Osteoblast (primary cell): ENCODE data around the gene NOP14. TPM values are rescaled to one million over a fixed set of nuclear protein-coding genes. Genes with fewer than 3 reads are reported as not detected.
"Not testable (repeated sequence)": the region's sequence is repeated elsewhere in the genome, so short reads cannot be mapped to it uniquely, and the experiment has no call there.

Experiments
- DNase-seq: peaks from one replicate; pipeline ENCODE4 v3.0.0; 2011; ENCODE audit warnings: low spot score, mixed read lengths; ENCODE audit not compliant: insufficient read length; ENCODE audit errors: missing footprints
- H2AFZ ChIP-seq: 2 replicates; pipeline ENCODE4 v1.6.0; 2011; ENCODE audit warnings: mild to moderate bottlenecking, low read length
- H3K27ac ChIP-seq: 2 replicates; pipeline ENCODE4 v1.5.1; 2011; ENCODE audit warnings: mild to moderate bottlenecking, low read depth, low read length, moderate library complexity
- H3K27me3 ChIP-seq: 2 replicates; pipeline ENCODE4 v1.6.0; 2012; ENCODE audit warnings: mild to moderate bottlenecking, control low read depth, inconsistent platforms, low read length, moderate library complexity; ENCODE audit not compliant: insufficient read depth
- H3K36me3 ChIP-seq: 2 replicates; pipeline ENCODE4 v1.5.1; 2011; ENCODE audit warnings: mild to moderate bottlenecking, low read length, control low read depth, moderate library complexity; ENCODE audit not compliant: insufficient read depth
- H3K4me1 ChIP-seq: 2 replicates; pipeline ENCODE4 v1.5.1; 2011; ENCODE audit warnings: mild to moderate bottlenecking, low read length, control low read depth, moderate library complexity; ENCODE audit not compliant: insufficient read depth
- H3K4me2 ChIP-seq: 2 replicates; pipeline ENCODE4 v1.6.0; 2011; ENCODE audit warnings: mild to moderate bottlenecking, low read length; ENCODE audit not compliant: insufficient read depth
- H3K4me3 ChIP-seq: fragments of 200-600 bp; sonication (generic); 3 replicates; pipeline ENCODE4 v1.5.1; 2012; ENCODE audit warnings: mild to moderate bottlenecking, low read length, inconsistent platforms; ENCODE audit not compliant: insufficient read depth
- H3K79me2 ChIP-seq: 2 replicates; pipeline ENCODE4 v1.6.0; 2012; ENCODE audit warnings: mild to moderate bottlenecking, low read length, control low read depth, inconsistent platforms; ENCODE audit not compliant: insufficient read depth
- H3K9me3 ChIP-seq: 2 replicates; pipeline ENCODE4 v1.5.1; 2011; ENCODE audit warnings: low read depth, low read length, control low read depth
- H4K20me1 ChIP-seq: 2 replicates; pipeline ENCODE4 v1.6.0; 2012; ENCODE audit warnings: mild to moderate bottlenecking, low read length, control low read depth; ENCODE audit not compliant: insufficient read depth
- total RNA-seq: library from RNA; depleted of rRNA; stranded (reverse); fragments of >200 nt; gene quantifications from 2 replicates; pipeline ENCODE4 v1.2.3, GENCODE V29; 2012
- TF ChIP-seq, protein P1 (sequence below): IDR thresholded peaks from 2 replicates; pipeline ENCODE4 v1.5.1; 2011; ENCODE audit warnings: mild to moderate bottlenecking, low read depth, low read length, moderate library complexity; ENCODE audit errors: extremely low read depth

NOP14 gene
- total RNA-seq, 1 donor: 30.0 TPM

DNA sequence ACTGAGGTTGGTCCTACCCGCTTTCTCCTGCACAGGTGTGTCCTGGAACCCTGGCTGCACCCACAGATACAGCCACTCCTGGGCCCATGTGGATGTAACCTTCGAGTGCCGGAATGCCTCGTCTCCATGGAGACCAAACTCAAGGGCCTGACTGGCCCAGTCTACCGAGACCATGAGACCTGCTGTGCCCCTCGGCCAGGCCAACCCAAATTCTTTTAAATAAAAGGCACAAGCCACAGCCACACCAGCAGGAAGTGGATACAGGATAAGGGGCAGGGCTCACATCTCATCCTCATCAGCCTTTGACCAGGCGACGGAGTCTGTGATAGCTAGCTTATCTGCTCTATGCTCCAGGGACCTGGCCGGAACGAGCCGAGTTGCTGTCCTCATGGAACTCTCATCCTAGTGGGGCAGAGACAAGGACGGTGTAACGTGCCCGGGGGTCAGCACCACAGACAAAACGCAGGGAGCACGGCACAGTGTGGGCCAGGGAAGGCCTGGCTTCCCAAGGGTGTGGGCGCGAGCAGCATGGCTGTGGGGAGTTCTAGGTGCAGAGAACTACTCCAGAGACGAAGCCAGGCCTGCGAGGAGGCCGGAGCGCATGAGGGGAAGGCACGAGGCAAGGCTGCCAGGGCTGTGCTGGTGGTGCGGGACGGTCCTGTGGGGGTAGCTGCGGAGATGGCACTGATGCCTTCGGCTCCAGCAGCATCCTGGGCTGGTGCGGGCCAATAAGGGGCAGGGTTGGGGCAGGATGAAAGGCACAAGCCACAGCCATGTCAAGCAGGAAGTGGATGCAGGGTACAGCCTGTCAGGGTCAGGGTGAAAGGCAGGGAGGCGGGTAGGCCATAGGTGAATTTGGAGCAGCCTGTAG is 22.7 kb downstream of the NOP14 start:
- Histone ChIP-seq H3K9me3 (no peaks in the 10 kb centered on the region), H2AFZ (no peak overlapping the region), H3K27ac (no peak overlapping the region), H3K36me3 (peaks cover 77% of the 10 kb centered on the region), H3K79me2 (peaks cover 12% of the 10 kb centered on the region), H3K4me2 (no peak overlapping the region), H3K27me3 (no peaks in the 10 kb centered on the region), H3K4me1 (peaks cover 22% of the 10 kb centered on the region), H3K4me3 (no peak overlapping the region), H4K20me1 (peaks cover 24% of the 10 kb centered on the region)
- TF ChIP-seq, protein P1, sequence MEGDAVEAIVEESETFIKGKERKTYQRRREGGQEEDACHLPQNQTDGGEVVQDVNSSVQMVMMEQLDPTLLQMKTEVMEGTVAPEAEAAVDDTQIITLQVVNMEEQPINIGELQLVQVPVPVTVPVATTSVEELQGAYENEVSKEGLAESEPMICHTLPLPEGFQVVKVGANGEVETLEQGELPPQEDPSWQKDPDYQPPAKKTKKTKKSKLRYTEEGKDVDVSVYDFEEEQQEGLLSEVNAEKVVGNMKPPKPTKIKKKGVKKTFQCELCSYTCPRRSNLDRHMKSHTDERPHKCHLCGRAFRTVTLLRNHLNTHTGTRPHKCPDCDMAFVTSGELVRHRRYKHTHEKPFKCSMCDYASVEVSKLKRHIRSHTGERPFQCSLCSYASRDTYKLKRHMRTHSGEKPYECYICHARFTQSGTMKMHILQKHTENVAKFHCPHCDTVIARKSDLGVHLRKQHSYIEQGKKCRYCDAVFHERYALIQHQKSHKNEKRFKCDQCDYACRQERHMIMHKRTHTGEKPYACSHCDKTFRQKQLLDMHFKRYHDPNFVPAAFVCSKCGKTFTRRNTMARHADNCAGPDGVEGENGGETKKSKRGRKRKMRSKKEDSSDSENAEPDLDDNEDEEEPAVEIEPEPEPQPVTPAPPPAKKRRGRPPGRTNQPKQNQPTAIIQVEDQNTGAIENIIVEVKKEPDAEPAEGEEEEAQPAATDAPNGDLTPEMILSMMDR: no peak
- DNase-seq: peak; percentile 69

DNA sequence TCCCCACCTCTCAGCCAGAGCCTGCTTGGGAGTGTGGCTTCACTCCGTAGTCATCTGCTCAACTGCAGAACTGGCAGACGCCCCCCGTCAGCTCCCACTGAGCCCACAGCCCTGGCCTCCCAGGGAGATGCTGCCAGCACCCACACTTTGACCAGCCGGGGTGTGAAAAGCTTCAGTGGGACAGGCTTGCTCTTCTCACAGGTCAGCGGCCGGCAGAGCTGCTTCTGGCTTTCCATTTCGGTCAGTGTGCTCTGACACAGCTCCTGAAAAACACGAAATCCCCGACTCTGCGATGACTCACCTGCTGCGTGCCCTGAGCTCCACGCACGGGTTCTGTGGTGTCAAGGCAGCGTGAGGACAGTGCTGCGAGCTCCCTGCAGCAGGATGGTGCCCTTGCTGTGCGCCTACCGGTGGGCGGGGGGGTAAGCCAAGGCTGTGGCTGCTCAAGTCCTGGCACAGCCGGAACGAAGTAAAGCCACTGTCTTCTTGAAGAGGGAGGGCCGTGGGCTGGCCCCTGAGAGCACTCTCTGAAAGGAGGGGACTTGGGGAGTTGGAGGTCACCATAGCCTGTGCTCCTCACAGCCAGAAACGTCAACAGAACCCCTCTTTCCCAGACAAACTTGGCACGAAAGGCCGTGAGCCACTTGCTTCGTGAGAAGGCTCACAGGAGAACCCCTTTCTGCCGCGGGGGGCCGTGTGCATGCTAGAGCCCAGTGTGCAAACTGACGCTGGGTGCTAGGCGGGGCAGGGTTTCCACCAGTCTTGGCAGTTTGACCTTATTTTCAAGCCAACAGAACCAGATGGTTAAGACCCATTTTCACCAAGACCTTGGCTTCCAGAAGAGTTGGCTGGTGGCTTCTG is 23.6 kb downstream of the NOP14 start:
- Histone ChIP-seq H3K27ac (no peak overlapping the region), H3K4me2 (no peak overlapping the region), H3K79me2 (peaks cover 19% of the 10 kb centered on the region), H3K9me3 (no peaks in the 10 kb centered on the region), H4K20me1 (peaks cover 24% of the 10 kb centered on the region), H3K27me3 (no peaks in the 10 kb centered on the region), H2AFZ (no peak overlapping the region), H3K4me3 (no peak overlapping the region), H3K4me1 (peaks cover 26% of the 10 kb centered on the region), H3K36me3 (peaks cover 68% of the 10 kb centered on the region)
- peak; percentile 86 for DNase-seq
- TF ChIP-seq, protein P1: no peak

DNA sequence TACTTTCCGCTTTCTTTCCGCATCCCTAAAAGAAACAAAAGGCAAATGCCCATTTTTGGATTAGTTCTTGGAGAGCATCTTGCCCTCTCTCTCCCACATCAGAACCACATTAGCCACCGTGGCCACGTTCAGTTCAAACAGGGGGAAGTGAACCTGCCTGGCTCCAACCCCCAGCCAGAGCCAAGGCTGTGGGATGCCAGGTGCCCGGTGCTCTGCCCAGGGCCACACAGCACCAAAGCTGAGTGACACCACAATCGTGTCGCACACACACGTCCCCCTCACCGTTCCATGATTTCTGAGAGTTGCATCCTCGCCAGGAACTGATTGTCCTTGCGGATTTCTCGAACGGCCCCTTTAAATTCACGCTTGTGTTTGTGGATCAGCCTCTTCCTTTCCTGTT is 24.3 kb downstream of the NOP14 start:
- Histone ChIP-seq H3K27me3 (no peaks in the 10 kb centered on the region), H3K79me2 (peaks cover 19% of the 10 kb centered on the region), H3K27ac (no peak overlapping the region), H2AFZ (no peak overlapping the region), H3K4me1 (peaks cover 26% of the 10 kb centered on the region), H3K4me2 (no peak overlapping the region), H3K36me3 (peaks cover 63% of the 10 kb centered on the region), H3K4me3 (no peak overlapping the region), H3K9me3 (no peaks in the 10 kb centered on the region), H4K20me1 (peaks cover 24% of the 10 kb centered on the region)
- DNase-seq: peak; percentile 79
- TF ChIP-seq, protein P1: no peak

- not testable (repeated sequence) for H2AFZ ChIP-seq, DNase-seq, H3K9me3 ChIP-seq, H3K4me2 ChIP-seq, H3K4me3 ChIP-seq, H3K27me3 ChIP-seq, H3K27ac ChIP-seq
- Histone ChIP-seq H3K79me2 (peaks cover 23% of the 10 kb centered on the region), H3K4me1 (peaks cover 26% of the 10 kb centered on the region), H4K20me1 (peaks cover 24% of the 10 kb centered on the region), H3K36me3 (peaks cover 58% of the 10 kb centered on the region)
Observed at GRCh38 chr4:2938411-2938810, 24.8 kb downstream of the NOP14 start.
